Measurements from ENCODE around the gene ZCCHC18.

The ZCCHC18 gene

DNA sequence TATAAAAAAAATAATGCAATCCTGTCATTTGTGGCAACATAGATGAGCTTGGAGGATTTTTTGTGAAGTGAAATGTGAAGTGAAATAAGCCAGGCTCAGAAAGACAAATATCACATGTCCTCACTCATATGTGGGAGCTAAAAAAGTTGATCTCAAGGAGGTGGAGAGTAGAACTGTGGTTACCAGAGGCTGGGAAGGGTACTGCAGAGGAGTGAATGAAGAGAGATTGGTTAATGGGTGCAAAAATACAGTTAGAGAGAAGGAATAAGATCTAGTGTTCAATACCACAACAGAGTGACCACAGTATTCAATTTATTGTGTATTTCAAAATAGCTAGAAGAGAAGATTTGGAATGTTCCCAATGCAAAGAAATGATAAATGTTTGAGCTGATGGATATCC, 13.4 kb upstream of the ZCCHC18 start (continued):
- TF ChIP-seq, protein P1, sequence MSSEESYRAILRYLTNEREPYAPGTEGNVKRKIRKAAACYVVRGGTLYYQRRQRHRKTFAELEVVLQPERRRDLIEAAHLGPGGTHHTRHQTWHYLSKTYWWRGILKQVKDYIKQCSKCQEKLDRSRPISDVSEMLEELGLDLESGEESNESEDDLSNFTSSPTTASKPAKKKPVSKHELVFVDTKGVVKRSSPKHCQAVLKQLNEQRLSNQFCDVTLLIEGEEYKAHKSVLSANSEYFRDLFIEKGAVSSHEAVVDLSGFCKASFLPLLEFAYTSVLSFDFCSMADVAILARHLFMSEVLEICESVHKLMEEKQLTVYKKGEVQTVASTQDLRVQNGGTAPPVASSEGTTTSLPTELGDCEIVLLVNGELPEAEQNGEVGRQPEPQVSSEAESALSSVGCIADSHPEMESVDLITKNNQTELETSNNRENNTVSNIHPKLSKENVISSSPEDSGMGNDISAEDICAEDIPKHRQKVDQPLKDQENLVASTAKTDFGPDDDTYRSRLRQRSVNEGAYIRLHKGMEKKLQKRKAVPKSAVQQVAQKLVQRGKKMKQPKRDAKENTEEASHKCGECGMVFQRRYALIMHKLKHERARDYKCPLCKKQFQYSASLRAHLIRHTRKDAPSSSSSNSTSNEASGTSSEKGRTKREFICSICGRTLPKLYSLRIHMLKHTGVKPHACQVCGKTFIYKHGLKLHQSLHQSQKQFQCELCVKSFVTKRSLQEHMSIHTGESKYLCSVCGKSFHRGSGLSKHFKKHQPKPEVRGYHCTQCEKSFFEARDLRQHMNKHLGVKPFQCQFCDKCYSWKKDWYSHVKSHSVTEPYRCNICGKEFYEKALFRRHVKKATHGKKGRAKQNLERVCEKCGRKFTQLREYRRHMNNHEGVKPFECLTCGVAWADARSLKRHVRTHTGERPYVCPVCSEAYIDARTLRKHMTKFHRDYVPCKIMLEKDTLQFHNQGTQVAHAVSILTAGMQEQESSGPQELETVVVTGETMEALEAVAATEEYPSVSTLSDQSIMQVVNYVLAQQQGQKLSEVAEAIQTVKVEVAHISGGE (tag by site-specific recombination; conservative IDR thresholded peaks at IDR 0.05; ENCODE audit: low read depth), result no peak

DNA sequence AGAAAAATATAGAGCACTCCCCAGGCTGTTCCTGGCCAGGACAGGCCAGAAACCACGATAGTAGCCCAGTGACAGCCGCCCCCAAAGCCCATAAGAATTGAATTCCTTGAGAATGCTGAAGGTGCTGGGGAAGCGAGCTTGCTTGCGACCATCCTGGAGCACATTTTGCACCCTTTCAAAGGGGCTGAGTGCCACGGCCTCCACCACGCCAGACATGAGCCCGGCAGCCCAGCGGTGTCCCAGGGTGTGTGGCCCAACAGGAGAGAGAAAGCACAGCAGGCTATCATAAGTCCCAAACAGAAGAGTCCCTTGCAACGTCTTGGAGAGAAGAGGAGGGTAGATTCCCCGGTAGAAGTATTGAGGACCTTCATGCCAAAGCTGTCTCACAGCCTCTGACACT, 7.6 kb upstream of the ZCCHC18 start:
- POLR2A ChIA-PET, result no interaction called here
- Histone ChIP-seq H3K4me1 (ENCODE audit: control insufficient read depth, insufficient read depth, low read length) (no peaks in the 10 kb centered on the region), H3K36me3 (ENCODE audit: control insufficient read depth in 2 of 2, insufficient read depth in 1 of 2, low read length in 2 of 2) (no peaks in the 10 kb centered on the region), H3K27ac (ENCODE audit: extremely low read depth, low read depth, low read length) (no peak overlapping the region), H3K4me3 (ENCODE audit: low read depth, low read length) (no peak overlapping the region), H3K9me3 (ENCODE audit: control insufficient read depth, insufficient read depth, low read depth, low read length) (no peaks in the 10 kb centered on the region)
- TF ChIP-seq ZSCAN23 (tag by site-specific recombination; IDR thresholded peaks at IDR 0.05), result no peak
- TF ChIP-seq ZIC2 (tag by site-specific recombination; IDR thresholded peaks at IDR 0.05), result no peak
- TF ChIP-seq ZNF350 (tag by site-specific recombination; IDR thresholded peaks at IDR 0.05), result no peak
- TF ChIP-seq GLI4 (tag by site-specific recombination; IDR thresholded peaks at IDR 0.05), result no peak
- no peak for TF ChIP-seq ZFP37 (tag by site-specific recombination; IDR thresholded peaks at IDR 0.05)
- TF ChIP-seq ZNF133 (tag by site-specific recombination; IDR thresholded peaks at IDR 0.05), result no peak
- TF ChIP-seq, protein P2, sequence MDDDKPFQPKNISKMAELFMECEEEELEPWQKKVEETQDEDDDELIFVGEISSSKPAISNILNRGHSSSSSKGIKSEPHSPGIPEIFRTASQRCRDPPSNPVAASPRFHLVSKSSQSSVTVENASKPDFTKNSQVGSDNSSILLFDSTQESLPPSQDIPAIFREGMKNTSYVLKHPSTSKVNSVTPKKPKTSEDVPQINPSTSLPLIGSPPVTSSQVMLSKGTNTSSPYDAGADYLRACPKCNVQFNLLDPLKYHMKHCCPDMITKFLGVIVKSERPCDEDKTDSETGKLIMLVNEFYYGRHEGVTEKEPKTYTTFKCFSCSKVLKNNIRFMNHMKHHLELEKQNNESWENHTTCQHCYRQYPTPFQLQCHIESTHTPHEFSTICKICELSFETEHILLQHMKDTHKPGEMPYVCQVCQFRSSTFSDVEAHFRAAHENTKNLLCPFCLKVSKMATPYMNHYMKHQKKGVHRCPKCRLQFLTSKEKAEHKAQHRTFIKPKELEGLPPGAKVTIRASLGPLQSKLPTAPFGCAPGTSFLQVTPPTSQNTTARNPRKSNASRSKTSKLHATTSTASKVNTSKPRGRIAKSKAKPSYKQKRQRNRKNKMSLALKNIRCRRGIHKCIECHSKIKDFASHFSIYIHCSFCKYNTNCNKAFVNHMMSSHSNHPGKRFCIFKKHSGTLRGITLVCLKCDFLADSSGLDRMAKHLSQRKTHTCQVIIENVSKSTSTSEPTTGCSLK (tag by site-specific recombination; IDR thresholded peaks at IDR 0.05), result no peak
- TF ChIP-seq ZNF221 (tag by site-specific recombination; IDR thresholded peaks at IDR 0.05; ENCODE audit: borderline replicate concordance), result no peak
- no peak for TF ChIP-seq WT1 (tag by site-specific recombination; IDR thresholded peaks at IDR 0.05)
- TF ChIP-seq, protein P3, sequence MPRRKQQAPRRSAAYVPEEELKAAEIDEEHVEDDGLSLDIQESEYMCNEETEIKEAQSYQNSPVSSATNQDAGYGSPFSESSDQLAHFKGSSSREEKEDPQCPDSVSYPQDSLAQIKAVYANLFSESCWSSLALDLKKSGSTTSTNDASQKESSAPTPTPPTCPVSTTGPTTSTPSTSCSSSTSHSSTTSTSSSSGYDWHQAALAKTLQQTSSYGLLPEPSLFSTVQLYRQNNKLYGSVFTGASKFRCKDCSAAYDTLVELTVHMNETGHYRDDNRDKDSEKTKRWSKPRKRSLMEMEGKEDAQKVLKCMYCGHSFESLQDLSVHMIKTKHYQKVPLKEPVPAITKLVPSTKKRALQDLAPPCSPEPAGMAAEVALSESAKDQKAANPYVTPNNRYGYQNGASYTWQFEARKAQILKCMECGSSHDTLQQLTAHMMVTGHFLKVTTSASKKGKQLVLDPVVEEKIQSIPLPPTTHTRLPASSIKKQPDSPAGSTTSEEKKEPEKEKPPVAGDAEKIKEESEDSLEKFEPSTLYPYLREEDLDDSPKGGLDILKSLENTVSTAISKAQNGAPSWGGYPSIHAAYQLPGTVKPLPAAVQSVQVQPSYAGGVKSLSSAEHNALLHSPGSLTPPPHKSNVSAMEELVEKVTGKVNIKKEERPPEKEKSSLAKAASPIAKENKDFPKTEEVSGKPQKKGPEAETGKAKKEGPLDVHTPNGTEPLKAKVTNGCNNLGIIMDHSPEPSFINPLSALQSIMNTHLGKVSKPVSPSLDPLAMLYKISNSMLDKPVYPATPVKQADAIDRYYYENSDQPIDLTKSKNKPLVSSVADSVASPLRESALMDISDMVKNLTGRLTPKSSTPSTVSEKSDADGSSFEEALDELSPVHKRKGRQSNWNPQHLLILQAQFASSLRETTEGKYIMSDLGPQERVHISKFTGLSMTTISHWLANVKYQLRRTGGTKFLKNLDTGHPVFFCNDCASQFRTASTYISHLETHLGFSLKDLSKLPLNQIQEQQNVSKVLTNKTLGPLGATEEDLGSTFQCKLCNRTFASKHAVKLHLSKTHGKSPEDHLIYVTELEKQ (tag by site-specific recombination; IDR thresholded peaks at IDR 0.05; ENCODE audit: borderline replicate concordance), result no peak
- no peak for TF ChIP-seq ZNF776 (tag by site-specific recombination; IDR thresholded peaks at IDR 0.05; ENCODE audit: borderline replicate concordance)
- no peak for TF ChIP-seq ZNF366 (tag by site-specific recombination; conservative IDR thresholded peaks at IDR 0.05)
- no peak for TF ChIP-seq BCL11A (tag by site-specific recombination; IDR thresholded peaks at IDR 0.05; ENCODE audit: low read depth)
- no peak for TF ChIP-seq ZNF175 (tag by site-specific recombination; IDR thresholded peaks at IDR 0.05)
- no peak for TF ChIP-seq HOXC10 (CRISPR knock-in tag; IDR thresholded peaks at IDR 0.05)
- CTCF ChIA-PET, result no interaction called here

Measured in HEK293 (cell line).